ENCODE data around the gene MT2A.
A peak's percentile ranks its signal among the peaks of the same experiment; 100 is the strongest.
"Not testable (repeated sequence)": the region's sequence is repeated elsewhere in the genome, so short reads cannot be mapped to it uniquely, and the experiment has no call there.

The MT2A gene

DNA sequence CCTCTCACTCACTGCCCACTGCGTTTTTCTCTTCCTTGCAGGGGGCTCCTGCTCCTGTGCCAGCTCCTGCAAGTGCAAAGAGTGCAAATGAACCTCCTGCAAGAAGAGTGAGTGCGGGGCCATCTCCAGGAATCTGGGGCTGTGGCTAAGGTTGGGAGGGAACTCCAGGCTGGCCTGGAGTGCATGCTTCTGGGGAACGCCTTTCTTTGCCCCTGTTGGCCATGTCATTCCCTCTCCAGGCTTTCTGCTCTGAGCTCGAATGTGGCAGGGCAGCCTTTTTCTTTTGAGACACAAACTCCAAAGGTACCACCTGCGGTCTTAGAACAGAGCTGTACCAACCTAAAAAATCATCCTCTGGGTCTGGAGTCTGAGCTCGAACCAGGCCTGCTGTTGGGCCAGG is 9.8 kb downstream of the MT2A start:
- DNase-seq (ENCODE audit: low spot score) (no peak), FAIRE-seq (no peak)

- DNase-seq (ENCODE audit: low spot score) (no peak), FAIRE-seq (no peak)
Measured at GRCh38 chr16:56620339-56620897, 12.0 kb downstream of the MT2A start.

DNA sequence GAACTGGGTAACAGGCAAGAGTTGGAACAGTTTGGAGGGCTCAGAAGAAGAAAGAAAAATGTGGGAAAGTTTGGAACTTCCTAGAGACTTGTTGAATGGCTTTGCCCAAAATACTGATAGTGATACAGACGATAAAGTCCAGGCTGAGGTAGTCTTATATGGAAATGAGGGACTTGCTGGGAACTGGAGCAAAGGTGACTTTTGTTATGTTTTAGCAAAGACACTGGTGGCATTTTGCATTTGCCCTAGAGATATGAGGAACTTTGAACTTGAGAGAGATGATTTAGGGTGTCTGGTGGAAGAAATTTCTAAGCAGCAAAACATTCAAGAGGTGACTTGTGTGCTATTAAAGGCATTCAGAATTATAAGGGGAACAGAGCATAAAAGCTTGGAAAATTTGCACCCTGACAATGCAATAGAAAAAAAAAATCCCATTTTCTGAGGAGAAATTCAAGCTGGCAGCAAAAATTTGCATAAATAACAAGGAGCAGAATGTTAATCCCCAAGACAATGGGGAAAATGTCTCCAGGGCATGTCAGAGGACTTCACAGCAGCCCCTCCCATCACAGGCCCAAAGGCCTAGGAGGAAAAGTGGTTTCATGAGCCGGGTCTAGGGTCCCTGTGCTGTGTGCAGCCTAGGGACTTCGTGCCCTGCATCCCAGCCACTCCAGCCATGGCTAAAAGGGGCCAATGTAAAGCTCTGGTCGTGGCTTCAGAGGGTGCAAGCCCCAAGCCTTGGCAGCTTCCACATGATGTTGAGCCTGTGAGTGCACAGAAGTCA is 13.5 kb downstream of the MT2A start:
- FAIRE-seq; DNase-seq (ENCODE audit: low spot score): not testable (repeated sequence)

GRCh38 chr16:56623184-56623583 is 14.8 kb downstream of the MT2A start:
- FAIRE-seq; DNase-seq (ENCODE audit: low spot score): not testable (repeated sequence)

- DNase-seq (ENCODE audit: low spot score) (no peak), FAIRE-seq (no peak)
Measured at GRCh38 chr16:56623637-56624036, 15.3 kb downstream of the MT2A start.

- DNase-seq (ENCODE audit: low spot score) (peak; percentile 81), FAIRE-seq (no peak)
Measured at GRCh38 chr16:56625140-56625942, 17.0 kb downstream of the MT2A start, which contains the start of gene MT1E. MT1E (plus strand) TSS chr16:56625781; CDS start chr16:56625852, 71 bp downstream.

DNA sequence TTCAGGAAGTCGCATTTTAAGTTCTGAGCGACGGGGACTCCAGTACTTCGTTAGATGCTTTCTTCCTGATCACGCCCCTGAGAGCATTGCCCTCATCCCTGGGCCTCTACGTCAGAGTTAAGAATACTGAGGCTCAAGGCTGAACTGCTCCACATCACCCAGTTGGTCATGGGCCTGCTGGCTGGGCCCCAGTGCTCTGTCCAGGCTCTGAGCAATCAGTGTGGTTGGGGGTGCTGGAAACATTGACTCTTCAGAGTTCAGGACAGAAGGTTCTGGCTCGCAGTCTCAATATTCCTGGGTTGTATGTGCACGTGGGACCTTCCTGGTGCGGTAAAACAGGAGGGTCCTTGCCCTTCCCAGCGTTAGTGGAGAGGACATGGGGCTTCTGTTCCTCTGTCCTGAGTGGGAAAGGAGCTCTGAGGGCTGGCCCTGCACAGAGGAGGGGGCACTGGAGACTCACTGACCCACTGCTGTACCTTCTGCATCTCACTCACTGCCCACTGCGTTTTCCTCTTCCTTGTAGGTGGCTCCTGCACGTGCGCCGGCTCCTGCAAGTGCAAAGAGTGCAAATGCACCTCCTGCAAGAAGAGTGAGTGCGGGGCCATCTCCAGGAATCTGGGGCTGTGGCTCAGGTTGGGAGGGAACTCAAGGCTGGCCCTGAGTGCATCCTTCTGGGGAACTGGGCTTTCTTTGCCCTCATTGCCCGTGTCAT is 17.7 kb downstream of the MT2A start:
- FAIRE-seq (no peak), DNase-seq (ENCODE audit: low spot score) (peak; percentile 53)

DNA sequence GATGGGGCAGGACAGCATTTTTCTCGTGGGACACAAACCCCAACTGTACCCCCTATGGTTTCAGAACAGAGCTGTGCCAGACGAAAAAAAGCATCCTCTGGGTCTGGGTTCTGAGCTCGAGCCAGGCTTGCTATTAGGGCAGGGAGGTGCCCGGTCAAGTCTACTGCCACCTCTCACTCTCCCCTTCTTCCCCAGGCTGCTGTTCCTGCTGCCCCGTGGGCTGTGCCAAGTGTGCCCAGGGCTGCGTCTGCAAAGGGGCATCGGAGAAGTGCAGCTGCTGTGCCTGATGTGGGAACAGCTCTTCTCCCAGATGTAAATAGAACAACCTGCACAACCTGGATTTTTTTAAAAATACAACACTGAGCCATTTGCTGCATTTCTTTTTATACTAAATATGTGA is 18.3 kb downstream of the MT2A start:
- DNase-seq (ENCODE audit: low spot score), result no peak
- FAIRE-seq, result no peak

GRCh38 chr16:56628486-56629350 is 20.3 kb downstream of the MT2A start:
- DNase-seq (ENCODE audit: low spot score), result no peak
- no peak for FAIRE-seq

- no peak for FAIRE-seq
- no peak for DNase-seq (ENCODE audit: low spot score)
Measured at GRCh38 chr16:56629531-56629930, 21.1 kb downstream of the MT2A start.

DNA sequence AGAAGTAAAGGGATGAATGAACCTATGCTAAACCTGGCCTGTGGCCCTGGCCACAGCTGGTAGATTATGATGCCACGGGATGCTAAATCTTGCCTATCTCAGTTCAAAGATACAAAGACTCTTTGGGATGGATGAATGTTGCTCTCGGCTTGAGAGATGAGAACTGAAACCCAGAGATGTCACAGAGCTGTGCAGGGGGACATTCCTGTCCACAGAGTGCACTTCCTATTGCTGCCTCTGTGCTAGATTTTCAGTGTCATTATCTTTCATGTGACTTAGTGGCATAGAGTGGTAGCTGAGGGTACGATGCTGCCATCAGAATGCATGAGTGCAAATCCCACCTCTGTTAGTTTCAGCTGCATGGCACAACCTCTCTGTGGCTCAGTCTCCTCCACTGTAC is 21.8 kb downstream of the MT2A start:
- DNase-seq (ENCODE audit: low spot score) (no peak), FAIRE-seq (no peak)

DNA sequence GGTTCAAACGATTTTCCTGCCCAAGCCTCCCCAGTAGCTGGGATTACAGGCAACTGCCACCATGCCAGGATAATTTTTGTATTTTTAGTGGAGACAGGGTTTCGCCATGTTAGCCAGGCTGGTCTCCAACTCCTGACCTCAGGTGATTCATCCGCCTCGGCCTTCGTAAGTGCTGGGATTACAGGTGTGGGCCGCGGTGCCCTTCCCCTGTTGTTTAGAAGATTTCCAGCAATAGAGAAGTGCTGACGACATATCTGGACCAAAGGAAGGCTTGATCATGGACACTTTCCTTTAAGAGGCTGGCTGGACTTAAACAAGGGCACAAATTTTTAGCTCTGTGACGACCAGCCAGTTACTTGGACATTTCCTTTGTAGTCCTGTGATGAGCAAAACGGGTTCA is 22.8 kb downstream of the MT2A start:
- no peak for DNase-seq (ENCODE audit: low spot score)
- FAIRE-seq, result no peak

DNA sequence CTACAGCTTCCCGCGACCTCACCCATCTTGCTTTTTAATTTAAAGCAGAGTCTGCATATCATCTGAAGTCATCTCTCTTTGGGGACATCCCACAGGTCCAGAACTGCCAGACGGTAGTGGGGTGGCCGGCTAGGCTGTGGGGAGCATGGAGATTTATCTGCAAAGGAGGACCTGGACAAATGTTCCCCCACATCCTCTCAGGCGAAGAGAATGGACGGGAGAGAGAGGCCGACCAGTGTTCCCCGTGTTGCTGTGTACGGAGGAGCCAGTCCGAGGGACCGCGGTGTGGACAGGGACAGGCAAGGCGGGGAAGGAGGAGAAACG is 23.4 kb downstream of the MT2A start:
- FAIRE-seq (no peak), DNase-seq (ENCODE audit: low spot score) (no peak)

DNA sequence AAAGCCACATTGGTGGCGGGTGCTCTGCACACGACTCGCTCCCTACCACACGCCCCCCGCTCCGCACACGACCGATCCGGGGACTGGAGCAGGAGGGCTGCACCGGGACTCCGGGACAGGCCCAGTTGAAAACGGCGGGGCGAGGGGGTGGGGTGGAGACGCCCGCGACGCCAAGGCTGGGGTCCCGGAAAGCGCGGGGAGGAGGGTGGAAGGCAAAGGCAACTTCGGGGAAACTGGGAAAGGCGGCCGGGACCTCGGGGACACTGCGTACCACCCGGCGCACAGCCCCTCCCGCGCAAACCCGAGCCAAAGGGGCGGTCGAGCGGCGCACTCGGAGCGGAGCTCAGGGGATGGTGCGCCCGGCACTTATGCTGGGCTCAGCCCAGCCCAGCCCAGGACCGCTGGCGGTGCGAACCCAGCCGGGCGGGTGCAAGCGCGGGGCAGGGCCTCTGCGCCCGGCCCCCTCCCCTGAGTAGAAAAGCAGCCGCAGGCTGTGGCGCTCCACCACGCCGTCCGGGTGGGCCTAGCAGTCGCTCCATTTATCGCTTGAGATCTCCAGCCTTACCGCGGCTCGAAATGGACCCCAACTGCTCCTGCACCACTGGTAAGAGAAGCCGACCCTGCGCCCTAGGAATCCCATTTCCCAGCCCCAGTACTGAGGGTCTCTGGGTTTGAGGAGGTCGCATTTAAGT is 23.9 kb downstream of the MT2A start, which contains the start of gene MT1M:
Gene MT1M, plus strand, starts transcription at position 504 of the 692 bp plus-strand sequence. Its CDS starts 73 bp downstream, at position 577.
- FAIRE-seq, result no peak
- DNase-seq (ENCODE audit: low spot score), result no peak

GRCh38 chr16:56632848-56633365 is 24.5 kb downstream of the MT2A start:
- FAIRE-seq (no peak), DNase-seq (ENCODE audit: low spot score) (no peak)

- no peak for FAIRE-seq
- no peak for DNase-seq (ENCODE audit: low spot score)
Measured at GRCh38 chr16:56633535-56633934, 25.2 kb downstream of the MT2A start.

DNA sequence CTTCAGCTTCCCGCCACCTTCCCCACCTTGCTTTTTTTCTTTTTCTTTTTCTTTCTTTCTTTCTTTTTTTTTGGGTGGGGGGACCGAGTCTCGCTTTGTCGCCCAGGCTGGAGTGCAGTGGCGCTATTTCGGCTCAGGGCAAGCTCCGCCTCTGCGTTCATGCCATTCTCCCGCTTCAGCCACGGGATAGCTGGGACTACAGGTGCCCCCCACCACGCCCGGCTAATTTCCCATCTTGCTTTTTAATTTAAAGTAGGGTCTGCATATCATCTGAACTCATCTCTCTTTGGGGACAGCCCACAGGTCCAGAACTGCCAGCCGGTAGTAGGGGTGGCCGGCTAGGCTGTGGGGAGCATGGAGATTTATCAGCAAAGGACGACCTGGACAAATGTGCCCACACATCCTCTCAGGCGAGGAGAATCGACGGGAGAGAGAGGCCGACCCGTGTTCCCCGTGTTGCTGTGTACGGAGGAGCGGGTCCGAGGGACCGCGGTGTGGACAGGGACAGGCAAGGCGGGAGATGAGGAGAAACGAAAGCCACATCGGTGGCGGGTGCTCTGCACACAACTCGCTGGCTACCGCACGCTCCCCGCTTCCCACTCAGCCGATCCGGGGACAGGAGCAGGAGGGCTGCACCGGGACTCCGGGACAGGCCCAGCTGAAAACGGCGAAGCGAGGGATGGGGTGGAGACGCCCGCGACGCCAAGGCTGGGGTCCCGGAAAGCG is 26.5 kb downstream of the MT2A start:
- FAIRE-seq (no peak), DNase-seq (ENCODE audit: low spot score) (no peak)

DNA sequence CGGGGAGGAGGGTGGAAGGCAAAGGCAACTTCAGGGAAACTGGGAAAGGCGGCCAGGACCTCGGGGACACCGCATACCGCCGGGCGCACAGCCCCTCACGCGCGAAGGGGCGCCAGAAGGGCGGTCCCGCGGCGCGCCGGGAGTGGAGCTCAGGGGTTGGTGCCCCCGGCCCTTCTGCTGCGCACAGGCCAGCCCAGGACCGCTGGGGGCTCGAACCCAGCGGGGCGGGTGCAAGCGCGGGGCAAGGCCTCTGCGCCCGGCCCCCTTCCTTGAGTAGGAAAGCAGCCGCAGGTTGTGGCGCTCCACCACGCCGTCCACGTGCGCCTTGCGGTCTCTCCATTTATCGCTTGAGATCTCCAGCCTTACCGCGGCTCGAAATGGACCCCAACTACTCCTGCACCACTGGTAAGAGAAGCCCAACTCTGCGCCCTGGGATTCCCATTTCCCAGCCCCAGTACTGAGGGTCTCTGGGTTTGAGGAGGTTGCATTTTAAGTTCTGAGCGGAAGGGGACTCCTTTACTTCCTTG is 27.1 kb downstream of the MT2A start:
- no peak for FAIRE-seq
- DNase-seq (ENCODE audit: low spot score), result no peak
